K562 (cell line): ENCODE results near the gene NDUFC2. TPM values are rescaled to one million over a fixed set of nuclear protein-coding genes. Genes with fewer than 3 reads are reported as not detected.

Experiments
- ATF7 ChIP-seq: fragments of 450-650 bp; IDR thresholded peaks from 2 replicates; pipeline ENCODE4 v1.7.1; 2014; ENCODE audit warnings: mild to moderate bottlenecking, moderate library complexity
- CEBPG ChIP-seq, 3 experiments: fragments of 200-800 bp in 1 of 3; sonication (Bioruptor generic) in 1 of 3; sonication (generic) in 1 of 3; formaldehyde crosslinking in 1 of 3; IDR thresholded peaks in 2 of 3; conservative IDR thresholded peaks in 1 of 3; 2 replicates each; pipeline versions ENCODE4 v1.6.1 to v1.8.0; 2016 to 2022; ENCODE audit warnings: missing compliant biosample characterization in 2 of 3, missing genetic modification characterization in 2 of 3, mild to moderate bottlenecking in 1 of 3, missing genetic modification reagents in 1 of 3
- CREM ChIP-seq: IDR thresholded peaks from 2 replicates; pipeline ENCODE4 v1.6.1; 2014; ENCODE audit warnings: antibody characterized with exemption, low read depth
- FOSL1 ChIP-seq: fragments of 200-800 bp; sonication (Bioruptor generic); conservative IDR thresholded peaks from 2 replicates; pipeline ENCODE4 v1.6.1; 2016; ENCODE audit warnings: missing genetic modification characterization, missing compliant biosample characterization
- GTF2B ChIP-seq: IDR thresholded peaks from 2 replicates; pipeline ENCODE4 v1.6.1; 2011; ENCODE audit not compliant: insufficient read length; ENCODE audit errors: extremely low read depth
- HMG20A ChIP-seq: fragments of 450-650 bp; formaldehyde crosslinking; conservative IDR thresholded peaks from 2 replicates; pipeline ENCODE4 v1.4.0; 2020; ENCODE audit warnings: mild to moderate bottlenecking, mixed read lengths
- HOXB6 ChIP-seq: fragments of 250-450 bp; sonication (Bioruptor Pico); IDR thresholded peaks from 2 replicates; pipeline ENCODE4 v1.5.1; 2022; ENCODE audit warnings: mild to moderate bottlenecking, borderline replicate concordance
- IFI16 ChIP-seq: fragments of 250-450 bp; sonication (Bioruptor Pico); IDR thresholded peaks from 2 replicates; pipeline ENCODE4 v2.1.2; 2022; ENCODE audit warnings: mild to moderate bottlenecking, inconsistent platforms
- MIER1 ChIP-seq: fragments of 450-650 bp; IDR thresholded peaks from 2 replicates; pipeline ENCODE4 v1.6.1; 2016; ENCODE audit warnings: antibody characterized with exemption, mild to moderate bottlenecking, low read depth
- MTA3 ChIP-seq: fragments of 450-650 bp; formaldehyde crosslinking; IDR thresholded peaks from 2 replicates; pipeline ENCODE4 v1.6.1; 2017; ENCODE audit warnings: mild to moderate bottlenecking, borderline replicate concordance
- RHOXF2B ChIP-seq: fragments of 250-450 bp; sonication (Bioruptor Pico); conservative IDR thresholded peaks from 2 replicates; pipeline ENCODE4 v1.5.1; 2021
- RNF2 ChIP-seq: sonication (generic); IDR thresholded peaks from 2 replicates; pipeline ENCODE4 v1.6.1; 2016
- TSHZ1 ChIP-seq: fragments of 250-450 bp; sonication (Bioruptor Pico); IDR thresholded peaks from 2 replicates; pipeline ENCODE4 v1.4.0; 2020; ENCODE audit warnings: mild to moderate bottlenecking, moderate library complexity
- VEZF1 ChIP-seq: fragments of 200-800 bp; sonication (Bioruptor generic); IDR thresholded peaks from 2 replicates; pipeline ENCODE4 v1.6.1; 2017; ENCODE audit warnings: missing genetic modification characterization, missing compliant biosample characterization
- ZC3H8 ChIP-seq: fragments of 450-650 bp; IDR thresholded peaks from 2 replicates; pipeline ENCODE4 v1.6.1; 2017
- ZNF134 ChIP-seq: fragments of 250-450 bp; sonication (Bioruptor Pico); conservative IDR thresholded peaks from 2 replicates; pipeline ENCODE4 v1.4.0; 2020
- ZNF143 ChIP-seq: sonication (generic); formaldehyde crosslinking; IDR thresholded peaks from 2 replicates; pipeline ENCODE4 v1.9.0; 2022; ENCODE audit warnings: mild to moderate bottlenecking, missing genetic modification reagents
- ZNF224 ChIP-seq: sonication (generic); formaldehyde crosslinking; IDR thresholded peaks from 2 replicates; pipeline ENCODE4 v1.8.0; 2022; ENCODE audit warnings: mild to moderate bottlenecking, missing genetic modification reagents
- ZNF324 ChIP-seq: fragments of 250-450 bp; sonication (Bioruptor Pico); IDR thresholded peaks from 2 replicates; pipeline ENCODE4 v1.4.0; 2020; ENCODE audit warnings: mild to moderate bottlenecking
- ZNF512 ChIP-seq: IDR thresholded peaks from 2 replicates; pipeline ENCODE4 v1.6.1; 2016; ENCODE audit warnings: missing genetic modification characterization, missing compliant biosample characterization
- ZNF717 ChIP-seq: fragments of 250-450 bp; sonication (Bioruptor Pico); IDR thresholded peaks from 2 replicates; pipeline ENCODE4 v1.5.0; 2021
- ZNF764 ChIP-seq: fragments of 250-450 bp; sonication (Bioruptor Pico); IDR thresholded peaks from 2 replicates; pipeline ENCODE4 v1.4.0; 2020; ENCODE audit warnings: low read depth, mild to moderate bottlenecking, moderate library complexity
- ZNF785 ChIP-seq: fragments of 250-450 bp; sonication (Bioruptor Pico); IDR thresholded peaks from 2 replicates; pipeline ENCODE4 v1.4.0; 2020; ENCODE audit warnings: mild to moderate bottlenecking
- polyA plus RNA-seq, 8 experiments: library from polyadenylated mRNA; depleted of rRNA in 4 of 8; stranded (reverse) in 5 of 8; unstranded in 3 of 8; fragments of >200 nt; fragmentation: Nextera tagmentation in 2 of 8; fragmentation: Illumina TruSeq in 1 of 8; extraction: Ambion mirVana in 2 of 8; extraction: Trizol in 1 of 8; gene quantifications; 2 replicates each; pipeline versions ENCODE4 v1.2.1 to v1.2.3, GENCODE V29; 2011 to 2014; ENCODE audit warnings: inconsistent platforms in 1 of 8, missing spikeins in 1 of 8
- total RNA-seq, 7 experiments: library from RNA; depleted of rRNA in 6 of 7; stranded (reverse); fragments of >200 nt in 6 of 7; fragmentation: Illumina TruSeq in 2 of 7; extraction: Trizol in 2 of 7; gene quantifications; 2 replicates each; pipeline versions ENCODE4 v1.2.1 to v1.2.3, GENCODE V29; 2011 to 2021; ENCODE audit warnings: low replicate concordance in 1 of 7

NDUFC2 gene
- total and polyA plus RNA-seq, 9 of the 15 experiments (the other 6 are each of a cell fraction or from before 2014, with no cell fraction given), result 168 to 1,119 (median 442) TPM

GRCh38 chr11:78080818-78081495, 1.3 kb upstream of the NDUFC2 start (continued):
- TF ChIP-seq TSHZ1, result no peak
- TF ChIP-seq MTA3, result no peak
- no peak for TF ChIP-seq GTF2B
- TF ChIP-seq CEBPG (CRISPR knock-in tag; IDR thresholded peaks at IDR 0.05), result no peak
- peak in 1 of 2 experiments; percentile 54; a peak in 1 of 4 replicates for TF ChIP-seq CEBPG (tag; conservative IDR thresholded peaks at IDR 0.05 in 1 of 2, IDR thresholded peaks at IDR 0.05 in 1 of 2)
- no peak for TF ChIP-seq ZNF717 (CRISPR knock-in tag)
- TF ChIP-seq HMG20A (CRISPR knock-in tag), result no peak
- TF ChIP-seq HOXB6 (CRISPR knock-in tag), result no peak
- TF ChIP-seq ZNF512 (tag), result no peak
- TF ChIP-seq ZNF134 (CRISPR knock-in tag), result peak; percentile 24; the same call in 1 of the 2 replicates
- TF ChIP-seq IFI16, result no peak
- 0 out of 2 replicates have a peak, but pooled peaks have one; percentile 21 for TF ChIP-seq ATF7
- no peak for TF ChIP-seq ZNF143 (CRISPR knock-in tag)
- TF ChIP-seq ZNF324 (CRISPR knock-in tag), result no peak
- no peak for TF ChIP-seq MIER1
- TF ChIP-seq FOSL1 (tag), result no peak; the same call in none of the 2 replicates
- TF ChIP-seq RHOXF2B (CRISPR knock-in tag), result 0 out of 2 replicates have a peak, but pooled peaks have one; percentile 8
- TF ChIP-seq RNF2, result no peak; the same call in 1 of the 2 replicates
- TF ChIP-seq ZNF224 (CRISPR knock-in tag), result no peak
- no peak for TF ChIP-seq ZNF764 (CRISPR knock-in tag)
- TF ChIP-seq CREM, result no peak
- peak; percentile 28; the same call in 1 of the 2 replicates for TF ChIP-seq VEZF1 (CRISPR knock-in tag)
- no peak for TF ChIP-seq ZNF785
- TF ChIP-seq ZC3H8, result no peak
